OCI-LY7 (cell line): ENCODE measurements around the gene ASIC2. TPM values are rescaled to one million over a fixed set of nuclear protein-coding genes. Genes with fewer than 3 reads are reported as not detected.

Experiments
- BruUV-seq: library from RNA; stranded (reverse); fragments of 400-500 nt; replicated peaks from 2 replicates; lab custom pipeline; 2021; lab: Mats Ljungman, UMichigan
- CTCF ChIA-PET: fragments of 300-600 bp; sonication (Branson Sonifier 250); formaldehyde crosslinking; loops from one replicate; lab custom pipeline; 2022; ENCODE audit warnings: antibody characterized with exemption; ENCODE audit not compliant: unreplicated experiment; lab: Charles Lee
- POLR2A ChIA-PET: fragments of 300-600 bp; sonication (Branson Sonifier 250); formaldehyde crosslinking; loops from one replicate; lab custom pipeline; 2022; ENCODE audit warnings: antibody characterized with exemption; lab: Charles Lee
- DNase-seq: peaks from one replicate; pipeline ENCODE4 v3.0.0-alpha.2; 2015; ENCODE audit warnings: low spot score
- H2AFZ ChIP-seq: fragments of 200-600 bp; sonication (generic), shearing (Covaris generic); 2 replicates; pipeline ENCODE4 v1.6.1; 2014; ENCODE audit warnings: mild to moderate bottlenecking, antibody characterized with exemption, low read length, moderate library complexity
- H3K27ac ChIP-seq: fragments of 200-600 bp; sonication (generic); 2 replicates; pipeline ENCODE4 v1.5.1; 2014; ENCODE audit warnings: mixed run types, low read depth, mild to moderate bottlenecking, moderate library complexity, low read length, inconsistent platforms; ENCODE audit not compliant: poor library complexity, severe bottlenecking
- H3K36me3 ChIP-seq: fragments of 200-600 bp; sonication (generic); 2 replicates; pipeline ENCODE4 v1.6.1; 2014; ENCODE audit warnings: mild to moderate bottlenecking, antibody characterized with exemption, low read length, moderate library complexity, mixed read lengths; ENCODE audit not compliant: insufficient read depth
- H3K4me1 ChIP-seq: fragments of 200-600 bp; sonication (generic); 2 replicates; pipeline ENCODE4 v1.5.1; 2014; ENCODE audit warnings: mild to moderate bottlenecking, low read length; ENCODE audit not compliant: insufficient read depth, poor library complexity, severe bottlenecking
- H3K4me2 ChIP-seq: fragments of 200-600 bp; sonication (generic); 2 replicates; pipeline ENCODE4 v1.6.1; 2014; ENCODE audit warnings: mild to moderate bottlenecking, low read length
- H3K4me3 ChIP-seq: fragments of 200-600 bp; sonication (generic); 2 replicates; pipeline ENCODE4 v1.5.1; 2014; ENCODE audit warnings: mild to moderate bottlenecking, low read depth, low read length; ENCODE audit not compliant: poor library complexity, severe bottlenecking
- H3K79me2 ChIP-seq: fragments of 200-600 bp; sonication (generic); 2 replicates; pipeline ENCODE4 v1.6.1; 2016; ENCODE audit warnings: low read depth, mild to moderate bottlenecking, low read length, moderate library complexity, mixed read lengths; ENCODE audit not compliant: insufficient read depth
- H3K9me2 ChIP-seq: fragments of 200-600 bp; sonication (generic); 2 replicates; pipeline ENCODE4 v1.6.1; 2016; ENCODE audit warnings: mild to moderate bottlenecking, low read length, mixed read lengths; ENCODE audit not compliant: insufficient read depth
- H3K9me3 ChIP-seq: fragments of 200-600 bp; sonication (generic); 2 replicates; pipeline ENCODE4 v1.6.1; 2014; ENCODE audit warnings: mild to moderate bottlenecking, mixed run types, low read length, mixed read lengths
- H4K20me1 ChIP-seq: fragments of 200-600 bp; sonication (generic); 2 replicates; pipeline ENCODE4 v1.6.1; 2014; ENCODE audit warnings: mild to moderate bottlenecking, antibody characterized with exemption, low read length, moderate library complexity, mixed read lengths; ENCODE audit not compliant: insufficient read depth
- EZH2phosphoT487 ChIP-seq: fragments of 200-600 bp; sonication (generic); IDR thresholded peaks from 2 replicates; pipeline ENCODE4 v1.6.1; 2018; ENCODE audit warnings: low read depth, borderline replicate concordance, mild to moderate bottlenecking, mixed run types, antibody characterized with exemption, low read length, moderate library complexity, mixed read lengths
- intact Hi-C: fragments of 100-400 bp; cut with micrococcal nuclease; formaldehyde crosslinking; loops from one replicate; pipeline ENCODE4 v1.10.0; 2022; ENCODE audit not compliant: unreplicated experiment
- total RNA-seq, 2 experiments: library from RNA; depleted of rRNA in 1 of 2; stranded (reverse); fragments of >200 nt in 1 of 2; shearing (Covaris generic) in 1 of 2; gene quantifications; 2 replicates each; pipeline ENCODE4 v1.2.3, GENCODE V29; 2014 to 2022
- TF ChIP-seq, protein P1 (sequence below): fragments of 200-600 bp; sonication (generic); conservative IDR thresholded peaks from 2 replicates; pipeline ENCODE4 v1.5.1; 2014; ENCODE audit warnings: mild to moderate bottlenecking, antibody characterized with exemption, low read length, moderate library complexity, mixed read lengths

ASIC2 gene
- total RNA-seq, 2 experiments from 2014 or later = not detected

DNA sequence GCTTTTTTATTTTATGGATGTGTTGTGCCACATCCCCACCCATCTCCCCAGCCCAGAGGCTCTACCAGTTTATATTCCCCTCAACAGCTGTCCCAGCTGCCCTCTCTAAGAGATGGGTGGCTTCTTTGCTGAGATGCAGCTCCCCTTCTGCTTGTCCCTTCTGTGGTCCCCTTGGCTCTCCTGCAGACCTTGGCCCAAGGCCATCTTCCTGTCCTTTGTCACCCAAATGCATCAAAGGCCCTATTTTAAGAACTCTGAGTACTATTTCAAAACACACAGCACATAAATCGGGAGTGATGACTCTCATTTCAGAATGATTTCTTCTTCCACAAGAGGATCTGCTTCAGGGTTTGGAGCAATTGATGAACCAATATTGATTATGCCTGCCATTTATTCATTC lies 216.1 kb downstream of the ASIC2 start:
- POLR2A ChIA-PET = no interaction called here
- Histone ChIP-seq H4K20me1 (no peaks in the 10 kb centered on the region), H3K79me2 (no peaks in the 10 kb centered on the region), H3K4me1 (no peaks in the 10 kb centered on the region), H3K9me2 (no peaks in the 10 kb centered on the region), H2AFZ (no peak overlapping the region), H3K27ac (no peak overlapping the region), H3K4me2 (no peak overlapping the region), H3K4me3 (no peak overlapping the region), H3K9me3 (no peaks in the 10 kb centered on the region), H3K36me3 (no peaks in the 10 kb centered on the region)
- no peak for TF ChIP-seq EZH2phosphoT487
- TF ChIP-seq, protein P1, sequence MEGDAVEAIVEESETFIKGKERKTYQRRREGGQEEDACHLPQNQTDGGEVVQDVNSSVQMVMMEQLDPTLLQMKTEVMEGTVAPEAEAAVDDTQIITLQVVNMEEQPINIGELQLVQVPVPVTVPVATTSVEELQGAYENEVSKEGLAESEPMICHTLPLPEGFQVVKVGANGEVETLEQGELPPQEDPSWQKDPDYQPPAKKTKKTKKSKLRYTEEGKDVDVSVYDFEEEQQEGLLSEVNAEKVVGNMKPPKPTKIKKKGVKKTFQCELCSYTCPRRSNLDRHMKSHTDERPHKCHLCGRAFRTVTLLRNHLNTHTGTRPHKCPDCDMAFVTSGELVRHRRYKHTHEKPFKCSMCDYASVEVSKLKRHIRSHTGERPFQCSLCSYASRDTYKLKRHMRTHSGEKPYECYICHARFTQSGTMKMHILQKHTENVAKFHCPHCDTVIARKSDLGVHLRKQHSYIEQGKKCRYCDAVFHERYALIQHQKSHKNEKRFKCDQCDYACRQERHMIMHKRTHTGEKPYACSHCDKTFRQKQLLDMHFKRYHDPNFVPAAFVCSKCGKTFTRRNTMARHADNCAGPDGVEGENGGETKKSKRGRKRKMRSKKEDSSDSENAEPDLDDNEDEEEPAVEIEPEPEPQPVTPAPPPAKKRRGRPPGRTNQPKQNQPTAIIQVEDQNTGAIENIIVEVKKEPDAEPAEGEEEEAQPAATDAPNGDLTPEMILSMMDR = no peak
- BruUV-seq = no TSS peak
- CTCF ChIA-PET = no interaction called here
- DNase-seq = no peak
- intact Hi-C loops = no loop called here

DNA sequence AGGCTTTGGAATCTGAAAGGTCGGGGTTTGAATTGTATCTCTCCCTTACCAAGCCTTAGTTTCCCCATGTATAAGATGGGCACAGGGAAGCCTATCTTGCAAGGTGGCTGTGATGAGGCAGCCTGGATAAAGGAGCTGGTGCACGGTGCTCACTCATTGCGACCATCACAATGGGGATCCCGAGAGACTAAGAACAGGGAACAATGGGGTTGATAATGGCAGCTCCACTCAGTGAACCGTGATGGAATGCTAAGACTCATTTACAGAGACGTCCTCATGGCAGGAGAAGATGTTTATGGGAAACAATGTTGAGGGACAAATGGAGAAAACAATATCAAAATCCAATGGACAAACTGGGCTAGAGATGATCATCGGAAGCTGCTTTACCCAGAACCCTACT lies 219.7 kb downstream of the ASIC2 start:
- H3K27ac ChIP-seq = no peak overlapping the region
- intact Hi-C loops = no loop called here
- no peaks in the 10 kb centered on the region for H3K9me2 ChIP-seq
- ChIA-PET POLR2A (no interaction called here), CTCF (no interaction called here)
- H4K20me1 ChIP-seq = no peaks in the 10 kb centered on the region
- TF ChIP-seq EZH2phosphoT487 = no peak
- TF ChIP-seq, protein P1 = no peak
- H3K4me3 ChIP-seq = no peak overlapping the region
- no peak for DNase-seq
- H3K4me1 ChIP-seq = no peaks in the 10 kb centered on the region
- no TSS peak for BruUV-seq
- no peaks in the 10 kb centered on the region for H3K79me2 ChIP-seq
- no peak overlapping the region for H3K4me2 ChIP-seq
- no peaks in the 10 kb centered on the region for H3K9me3 ChIP-seq
- no peaks in the 10 kb centered on the region for H3K36me3 ChIP-seq
- H2AFZ ChIP-seq = no peak overlapping the region

DNA sequence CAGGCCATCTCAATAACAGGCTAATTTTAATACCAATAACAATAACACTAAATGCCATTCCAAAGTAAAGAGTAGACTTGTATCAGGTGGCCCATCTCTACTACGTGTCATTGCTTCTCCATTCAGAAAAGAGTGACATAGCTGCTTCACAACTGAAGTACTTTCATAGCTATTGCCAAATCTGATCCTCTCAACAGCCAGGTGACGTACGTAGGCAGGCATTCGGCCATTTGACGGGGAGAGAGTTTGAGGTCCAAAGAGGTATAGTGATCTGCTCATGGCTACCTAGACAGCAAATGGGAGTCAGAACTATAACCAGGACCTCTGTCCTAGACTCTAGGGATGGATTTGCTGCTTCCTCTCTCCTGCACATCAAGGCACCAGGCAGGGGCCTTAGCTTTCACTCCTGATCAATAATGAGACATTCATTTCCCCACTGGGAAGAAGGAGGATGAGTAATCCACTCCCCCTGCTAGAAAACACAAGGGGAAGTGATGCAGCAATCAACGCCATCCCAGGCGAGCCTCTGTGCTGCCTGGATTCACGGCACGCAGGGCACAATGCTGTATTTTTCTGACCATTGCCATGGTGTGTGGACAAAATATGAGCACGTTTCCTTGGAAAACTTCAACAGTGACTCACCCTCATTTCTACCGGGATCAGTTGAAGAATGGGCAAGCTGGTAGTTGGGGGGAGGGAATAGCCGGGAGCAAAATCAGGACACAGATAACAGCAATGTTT lies 220.5 kb downstream of the ASIC2 start:
- BruUV-seq = no TSS peak
- Histone ChIP-seq H3K9me2 (no peaks in the 10 kb centered on the region), H4K20me1 (no peaks in the 10 kb centered on the region), H3K4me1 (no peaks in the 10 kb centered on the region), H3K27ac (no peak overlapping the region), H3K79me2 (no peaks in the 10 kb centered on the region), H3K4me2 (no peak overlapping the region), H3K4me3 (no peak overlapping the region), H2AFZ (no peak overlapping the region), H3K36me3 (no peaks in the 10 kb centered on the region), H3K9me3 (no peaks in the 10 kb centered on the region)
- ChIA-PET CTCF (no interaction called here), POLR2A (no interaction called here)
- intact Hi-C loops = no loop called here
- no peak for DNase-seq
- TF ChIP-seq, protein P1 = no peak
- no peak for TF ChIP-seq EZH2phosphoT487
